HG02981 (cell line): ENCODE measurements around the gene MYBPC1.
"Not testable (repeated sequence)": the region's sequence is repeated elsewhere in the genome, so short reads cannot be mapped to it uniquely, and the experiment has no call there.

Experiments
- ATAC-seq: cut with Tn5 transposase; IDR thresholded peaks from one replicate; pipeline ENCODE4 v1.9.1; 2021; ENCODE audit warnings: mild to moderate bottlenecking, moderate library complexity; ENCODE audit not compliant: unreplicated experiment

The MYBPC1 gene

GRCh38 chr12:101594700-101595099, at the start of gene MYBPC1:
MYBPC1 (plus strand) TSS chr12:101594971; CDS start chr12:101595071, 100 bp downstream.
- ATAC-seq, result no peak

DNA sequence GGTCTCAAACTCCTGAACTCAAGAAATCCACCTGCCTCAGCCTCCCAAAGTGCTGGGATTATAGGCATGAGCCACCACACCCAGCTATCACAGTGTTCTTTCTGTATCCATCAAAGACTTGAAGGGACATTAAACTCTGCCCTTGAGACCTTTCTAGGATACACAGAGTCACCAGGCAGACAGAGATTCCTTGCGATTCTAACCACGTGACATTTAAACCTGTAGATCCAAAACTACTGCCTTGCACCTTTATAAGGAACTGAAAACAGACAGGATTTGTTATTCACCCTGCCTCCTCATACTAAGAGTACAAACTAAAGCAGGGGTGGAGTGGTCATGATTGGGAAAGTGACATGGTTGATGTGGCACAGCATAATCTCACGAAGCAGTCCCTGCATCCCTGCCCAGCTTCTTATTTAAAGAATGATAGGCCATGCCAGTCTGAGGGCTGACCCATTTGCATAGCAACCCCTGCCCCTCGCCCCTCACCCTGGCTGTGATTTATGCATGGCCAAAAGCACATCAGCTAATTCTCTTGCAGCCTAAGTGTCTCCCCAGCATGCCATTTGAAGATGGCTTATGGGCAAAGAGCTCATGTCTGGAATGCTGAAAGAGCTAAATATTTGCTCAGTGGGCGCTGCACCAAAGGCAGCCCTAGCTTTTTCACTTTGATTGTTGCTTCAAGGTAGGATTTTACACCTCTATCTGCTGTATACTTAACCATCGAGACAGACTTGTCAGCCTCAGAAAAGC, 43.2 kb upstream of the MYBPC1 start:
- ATAC-seq, result no peak

DNA sequence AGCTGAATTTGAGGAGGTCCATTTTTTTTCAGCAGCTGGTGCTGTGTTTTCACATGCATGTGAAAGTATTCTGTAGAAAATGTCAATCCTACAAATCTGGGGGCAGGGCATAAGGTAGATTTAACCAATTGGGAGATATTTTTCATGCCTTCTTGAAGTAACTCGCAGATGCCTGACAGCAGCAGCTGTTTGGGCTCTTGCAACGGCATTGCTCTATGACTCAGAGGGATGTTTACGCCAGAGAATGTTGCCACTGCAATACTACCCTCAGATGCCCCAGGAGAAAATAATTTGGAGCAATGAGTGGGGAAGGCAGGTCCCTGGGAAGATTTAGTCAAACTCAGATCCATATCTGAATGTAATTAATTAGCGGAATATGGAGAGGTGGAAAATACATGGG, 42.5 kb upstream of the MYBPC1 start:
- ATAC-seq, result no peak

DNA sequence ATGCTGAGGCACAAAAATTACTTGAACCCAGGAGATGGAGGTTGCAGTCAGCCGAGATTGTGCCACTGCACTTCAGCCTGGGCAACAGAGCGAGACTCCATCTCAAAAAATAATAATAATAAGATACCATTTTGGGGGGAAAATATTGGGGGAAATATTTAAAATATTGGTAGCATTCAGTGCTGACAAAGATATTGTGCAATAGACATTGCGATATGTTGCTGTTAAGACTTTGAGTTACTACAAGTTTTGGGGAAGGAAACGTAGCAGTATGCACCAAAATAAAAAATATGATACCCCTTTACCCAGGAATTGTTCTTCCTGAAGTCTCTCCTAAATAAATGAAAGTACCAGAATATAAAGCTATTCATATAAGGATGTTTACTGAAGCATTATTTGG, 37.7 kb upstream of the MYBPC1 start:
- no peak for ATAC-seq

GRCh38 chr12:101558726-101559125, 36.0 kb upstream of the MYBPC1 start:
- not testable (repeated sequence) for ATAC-seq

DNA sequence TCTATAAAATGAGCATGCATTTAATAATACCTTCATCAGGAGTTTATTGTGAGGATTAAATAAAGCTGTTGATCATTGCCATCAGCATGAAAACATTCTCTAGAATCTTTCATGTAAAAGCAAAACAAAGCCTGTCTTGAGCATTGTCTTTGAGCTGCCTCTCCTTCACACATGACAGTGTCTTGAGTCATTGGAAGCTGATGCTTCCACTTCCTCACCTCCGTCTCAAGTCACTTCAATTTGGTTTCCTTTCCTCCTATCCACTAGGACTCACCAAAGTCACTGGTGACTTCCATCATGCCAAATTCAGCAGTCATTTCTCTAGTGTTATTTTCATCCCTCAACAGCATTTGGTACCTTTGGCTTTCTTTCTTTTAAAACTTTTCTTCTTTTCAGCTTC, 31.6 kb upstream of the MYBPC1 start:
- no peak for ATAC-seq

DNA sequence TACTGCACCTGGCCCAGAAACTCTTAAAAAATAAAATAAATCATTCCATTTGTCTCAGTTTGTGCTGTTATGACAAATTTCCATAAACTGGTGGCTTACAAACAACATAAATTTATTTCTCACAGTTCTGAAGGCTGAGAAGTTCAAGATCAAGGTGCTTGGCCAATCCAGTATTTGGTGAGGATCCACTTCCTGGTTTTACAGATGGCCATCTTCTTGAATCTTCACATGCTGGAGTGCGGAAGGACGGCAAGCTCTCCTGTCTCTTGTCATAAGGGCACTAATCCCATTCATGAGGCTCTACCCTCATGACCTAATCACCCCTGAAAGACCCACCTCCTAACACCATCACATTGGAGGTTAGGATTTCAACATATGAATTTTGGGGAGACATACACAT, 29.9 kb upstream of the MYBPC1 start:
- ATAC-seq, result no peak

GRCh38 chr12:101566318-101566717, 28.5 kb upstream of the MYBPC1 start:
- no peak for ATAC-seq

DNA sequence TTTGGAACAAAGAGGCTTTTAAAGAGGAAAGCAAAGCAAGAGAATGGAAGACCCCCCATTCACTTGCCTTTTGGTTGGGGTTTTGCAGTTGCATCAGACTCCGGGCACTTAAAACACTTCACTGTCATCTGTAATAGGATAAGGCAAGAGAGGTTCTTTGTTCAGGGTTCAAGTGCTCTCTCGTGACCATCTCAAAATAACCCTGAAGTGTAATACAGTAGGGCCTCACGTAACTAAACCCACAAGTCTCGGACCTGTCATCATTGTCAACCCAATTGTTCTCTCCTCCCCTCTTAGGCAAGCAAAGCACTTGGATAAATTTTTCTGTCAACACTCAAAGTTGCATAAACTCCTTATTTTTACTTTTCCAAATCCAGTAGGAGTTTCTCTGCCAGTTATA, 26.9 kb upstream of the MYBPC1 start:
- ATAC-seq, result no peak

DNA sequence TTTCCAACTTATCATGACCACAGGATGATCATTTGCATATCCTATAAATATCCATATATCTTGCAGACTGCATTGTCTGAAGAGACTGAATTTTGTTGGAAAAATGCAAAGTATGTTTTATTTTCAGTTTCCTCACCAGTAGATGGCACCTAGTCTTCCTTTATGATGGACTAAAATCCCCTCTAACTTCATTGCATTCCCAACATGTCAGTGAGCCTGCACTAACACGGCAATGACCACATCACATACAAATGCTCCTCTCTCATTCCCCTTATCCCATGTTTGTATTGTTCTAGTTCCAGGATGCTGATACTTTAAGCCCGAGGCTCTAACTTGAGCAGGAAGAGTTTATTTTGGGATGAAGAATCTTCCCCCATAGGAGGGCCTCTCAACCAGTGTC, 24.7 kb upstream of the MYBPC1 start:
- ATAC-seq, result no peak

DNA sequence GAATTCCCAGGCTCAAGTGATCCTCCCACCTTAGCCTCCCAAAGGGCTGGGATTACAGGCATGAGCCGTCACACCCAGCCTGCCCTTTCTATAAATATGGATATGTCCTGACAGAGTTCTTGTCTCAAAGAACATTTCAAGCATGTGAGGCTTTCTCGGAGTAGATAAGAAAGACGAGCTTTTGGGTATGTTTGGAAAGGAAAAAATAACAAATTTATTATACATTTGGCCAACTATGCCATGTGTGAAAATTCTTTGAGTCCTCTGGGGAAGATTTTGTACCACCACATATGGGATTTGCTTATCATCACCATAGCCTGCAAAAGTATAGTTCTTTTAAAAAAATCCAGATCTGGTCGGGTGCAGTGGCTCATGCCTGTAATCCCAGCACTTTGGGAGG, 23.7 kb upstream of the MYBPC1 start:
- no peak for ATAC-seq

- ATAC-seq, result no peak
Measured at GRCh38 chr12:101573743-101574142, 21.0 kb upstream of the MYBPC1 start.

- no peak for ATAC-seq
Measured at GRCh38 chr12:101578417-101578816, 16.4 kb upstream of the MYBPC1 start.

DNA sequence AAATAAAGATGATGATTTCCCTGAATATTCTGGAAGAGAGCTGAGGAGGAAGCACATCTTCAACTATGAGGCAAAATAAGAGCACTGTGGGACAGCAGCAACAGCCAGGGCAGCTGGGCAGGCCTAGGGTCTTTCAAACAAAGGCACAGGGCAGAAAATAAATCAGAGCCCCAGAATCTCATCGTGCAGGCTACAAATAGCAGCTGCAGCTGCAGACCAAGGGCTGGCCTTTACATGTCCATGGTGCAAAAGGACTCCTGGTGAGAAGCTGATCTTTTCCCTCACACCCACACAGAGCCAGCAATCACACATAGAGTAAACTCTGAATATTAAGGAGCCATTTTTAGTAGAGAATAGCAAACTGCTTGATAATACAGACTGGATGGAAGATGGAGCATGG, 13.6 kb upstream of the MYBPC1 start:
- no peak for ATAC-seq

DNA sequence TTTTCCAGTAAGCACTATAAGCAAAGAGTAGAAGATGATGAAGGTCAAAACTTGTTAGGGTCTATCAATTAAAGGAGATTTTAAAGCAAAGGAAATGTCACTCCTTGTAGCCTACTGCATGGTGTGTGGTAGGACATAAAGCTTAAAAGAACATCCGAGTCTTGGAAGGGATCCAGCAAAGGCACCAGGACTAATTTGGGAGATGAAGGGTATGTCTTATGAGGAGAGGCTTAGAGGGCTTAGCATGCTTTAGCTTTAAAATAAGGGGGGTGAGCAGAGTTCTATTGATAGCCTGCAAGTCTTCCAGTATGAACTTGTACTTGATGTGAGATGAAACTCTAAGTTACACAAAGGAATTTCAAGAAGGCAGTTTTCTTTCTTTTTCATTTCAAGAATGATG, 11.8 kb upstream of the MYBPC1 start:
- no peak for ATAC-seq

GRCh38 chr12:101590383-101590782, 4.4 kb upstream of the MYBPC1 start:
- no peak for ATAC-seq

DNA sequence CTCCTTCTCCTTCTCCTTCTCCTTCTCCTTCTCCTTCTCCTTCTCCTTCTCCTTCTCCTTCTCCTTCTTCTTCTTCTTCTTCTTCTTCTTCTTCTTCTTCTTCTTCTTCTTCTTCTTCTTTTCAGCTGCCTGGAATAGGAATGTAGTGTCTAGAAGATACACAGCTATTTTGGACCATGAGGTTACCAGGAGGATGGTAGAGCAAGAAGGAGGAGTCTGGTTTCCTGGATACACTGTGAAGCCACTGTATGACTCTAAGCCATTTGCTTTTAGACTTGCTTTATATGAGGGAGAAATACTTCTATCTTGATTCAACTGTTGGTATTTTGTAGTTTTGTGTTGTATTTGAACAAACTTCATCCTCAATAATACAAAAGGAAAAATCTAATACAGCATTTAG, 3.0 kb upstream of the MYBPC1 start:
- no peak for ATAC-seq

DNA sequence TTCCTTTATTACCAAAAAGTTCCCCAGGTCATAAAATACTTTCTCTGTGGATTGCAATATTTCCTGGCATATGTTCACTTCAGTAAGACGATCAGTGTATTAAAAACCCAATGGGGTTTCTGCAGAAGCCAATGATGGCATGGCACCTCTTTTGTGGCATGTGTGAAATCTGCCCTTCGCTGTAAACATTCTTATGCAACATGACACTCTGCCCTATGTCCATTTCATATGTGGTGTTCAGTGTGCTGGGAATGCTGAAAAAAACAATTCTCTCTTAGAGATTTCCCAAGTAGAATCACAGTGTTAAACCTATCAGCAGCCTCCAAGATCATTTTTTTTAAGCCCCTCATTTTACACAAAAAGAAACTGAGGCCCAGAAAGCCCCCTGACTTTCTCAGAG, 2.3 kb upstream of the MYBPC1 start:
- no peak for ATAC-seq

- no peak for ATAC-seq
Measured at GRCh38 chr12:101592921-101593320, 1.9 kb upstream of the MYBPC1 start.

GRCh38 chr12:101596172-101596571, 1.4 kb downstream of the MYBPC1 start:
- no peak for ATAC-seq

DNA sequence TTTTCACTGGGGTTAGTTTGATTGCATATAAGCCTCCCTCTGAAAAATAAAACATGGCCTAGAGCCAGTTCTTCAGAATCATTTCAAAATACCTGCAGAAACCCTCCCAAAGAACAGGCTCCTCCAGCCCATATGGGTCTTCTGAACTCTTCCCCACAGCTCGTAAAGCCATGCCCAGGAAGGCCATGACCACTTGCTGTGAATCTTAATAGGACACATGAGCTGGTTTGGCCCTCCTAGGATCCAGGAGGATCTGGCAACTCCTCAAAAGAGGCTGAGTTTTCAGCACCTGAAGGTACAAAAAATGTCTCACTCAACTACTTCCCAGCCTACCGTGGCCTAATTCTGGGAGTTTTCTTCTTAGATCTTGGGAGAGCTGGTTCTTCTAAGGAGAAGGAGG, 2.4 kb downstream of the MYBPC1 start:
- ATAC-seq, result no peak

DNA sequence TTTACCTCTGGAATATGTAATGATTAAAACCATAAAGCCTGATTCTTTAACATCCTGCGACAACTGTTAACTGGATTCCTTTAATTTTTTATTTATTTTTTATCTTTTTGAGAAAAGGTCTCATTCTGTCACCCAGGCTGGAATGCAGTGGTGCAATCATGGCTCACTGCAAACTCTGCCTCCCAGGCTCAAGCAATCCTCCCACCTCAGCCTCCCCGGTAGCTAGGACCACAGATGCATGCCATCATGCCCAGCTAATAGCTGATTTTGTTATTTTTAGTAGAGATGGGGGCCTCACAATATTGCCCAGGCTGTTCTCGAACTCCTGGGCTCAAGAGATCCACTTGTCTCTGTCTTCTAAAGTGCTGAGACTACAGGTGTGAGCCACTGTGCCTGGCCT, 3.7 kb downstream of the MYBPC1 start:
- no peak for ATAC-seq

GRCh38 chr12:101599311-101599710, 4.5 kb downstream of the MYBPC1 start:
- ATAC-seq, result no peak
